Activated CD8-positive, alpha-beta T cell treated with anti-CD3 and anti-CD28 coated beads for 36 hours (primary cell): ENCODE data around the gene FBXO34. TPM values are rescaled to one million over a fixed set of nuclear protein-coding genes. Genes with fewer than 3 reads are reported as not detected.

Experiments
- ATAC-seq: fragments of 200-7000 bp; cut with Tn5 transposase; one replicate; pipeline ENCODE4 v1.10.0; 2021; ENCODE audit warnings: mild to moderate bottlenecking, moderate library complexity
- CTCF ChIA-PET: fragments of 350-600 bp; sonication (Branson Sonifier 250); formaldehyde crosslinking; loops from one replicate; lab custom pipeline; 2021; ENCODE audit warnings: antibody characterized with exemption; lab: Charles Lee
- POLR2A ChIA-PET: fragments of 350-600 bp; sonication (Branson Sonifier 250); formaldehyde crosslinking; loops from one replicate; lab custom pipeline; 2021; ENCODE audit warnings: antibody characterized with exemption; lab: Charles Lee
- DNase-seq: peaks from one replicate; pipeline ENCODE4 v3.0.0-alpha.2; 2020
- H3K27ac Mint-ChIP-seq: one replicate; pipeline ENCODE4 v1.8.0; 2021; ENCODE audit warnings: mild to moderate bottlenecking, mixed read lengths
- H3K27me3 Mint-ChIP-seq: one replicate; pipeline ENCODE4 v1.8.0; 2021; ENCODE audit warnings: mixed read lengths
- H3K36me3 Mint-ChIP-seq: one replicate; pipeline ENCODE4 v1.8.0; 2021; ENCODE audit warnings: low read depth, mixed read lengths
- H3K4me1 Mint-ChIP-seq: one replicate; pipeline ENCODE4 v1.8.0; 2021; ENCODE audit warnings: low read depth, mixed read lengths
- H3K4me3 Mint-ChIP-seq: one replicate; pipeline ENCODE4 v1.8.0; 2021; ENCODE audit warnings: mild to moderate bottlenecking, moderate library complexity, mixed read lengths
- H3K9me3 Mint-ChIP-seq: one replicate; pipeline ENCODE4 v1.8.0; 2021; ENCODE audit warnings: mixed read lengths
- CTCF ChIP-seq: fragments of 200-600 bp; IDR thresholded peaks from one replicate; pipeline ENCODE4 v1.8.0; 2022; ENCODE audit warnings: antibody characterized with exemption, mild to moderate bottlenecking
- intact Hi-C: fragments of 100-400 bp; cut with micrococcal nuclease; formaldehyde crosslinking; loops from one replicate; pipeline ENCODE4 v1.10.0; 2022
- total RNA-seq, 2 experiments: library from RNA; stranded (reverse); gene quantifications; one replicate each; pipeline ENCODE4 v1.2.3, GENCODE V29; 2021

Gene FBXO34
- total RNA-seq, 2 experiments from 2014 or later, result 17.7 to 20.0 TPM

DNA sequence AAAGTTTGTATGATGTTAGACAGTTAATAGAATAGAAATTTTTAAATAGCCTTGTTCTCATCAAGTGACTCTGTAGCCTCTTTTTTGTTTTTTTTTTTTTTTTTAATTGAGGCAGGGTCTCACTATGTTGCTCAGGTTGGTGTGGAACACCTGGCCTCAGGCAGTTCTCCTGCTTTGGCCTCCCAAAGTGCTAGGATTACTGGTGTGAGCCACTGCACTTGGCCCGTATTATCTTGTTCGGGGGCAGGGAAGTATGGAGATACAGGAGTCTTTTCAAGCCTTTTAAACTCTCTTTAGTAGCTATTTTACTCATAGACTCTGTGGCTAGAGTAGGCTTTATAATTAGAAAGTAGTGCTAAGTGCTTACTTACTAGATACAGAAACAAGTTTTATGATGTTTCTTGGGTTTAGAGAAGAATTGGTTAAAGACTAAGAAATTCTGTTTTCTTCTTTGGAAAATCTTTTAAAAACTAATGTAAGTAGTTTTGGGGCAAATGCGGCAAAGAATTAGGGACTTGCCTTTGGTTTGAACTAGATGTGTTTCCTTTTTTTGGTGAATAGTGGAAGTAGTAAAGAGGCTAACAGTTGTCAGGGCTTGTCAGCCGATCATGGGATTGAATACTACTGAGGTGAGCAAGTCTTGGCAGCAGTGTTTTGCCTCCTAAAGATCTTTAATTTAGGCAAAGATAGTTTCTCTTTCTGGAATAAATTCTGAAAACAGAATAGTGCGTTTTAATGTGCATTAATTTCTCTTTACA is 31.3 kb downstream of the FBXO34 start:
- TF ChIP-seq CTCF, result no peak
- ATAC-seq, result no peak
- H3K4me3 Mint-ChIP-seq, result no peak overlapping the region
- H3K9me3 Mint-ChIP-seq, result no peaks in the 10 kb centered on the region
- intact Hi-C loops, result no loop called here
- DNase-seq, result no peak
- CTCF ChIA-PET, result interaction anchor here (1.2 to 2.0 kb wide), 4 partner anchors 29 to 144 kb away, joined by 3 to 6 read pairs (median 4); no protein-coding TSS in a partner anchor
- POLR2A ChIA-PET, result no interaction called here
- H3K27me3 Mint-ChIP-seq, result no peaks in the 10 kb centered on the region
- peaks cover 15% of the 10 kb centered on the region for H3K36me3 Mint-ChIP-seq
- peaks cover 55% of the 10 kb centered on the region for H3K4me1 Mint-ChIP-seq
- H3K27ac Mint-ChIP-seq, result peak overlapping the region; percentile 52

- H3K4me1 Mint-ChIP-seq, result peaks cover 54% of the 10 kb centered on the region
- no peak overlapping the region for H3K4me3 Mint-ChIP-seq
- ATAC-seq (no peak), DNase-seq (no peak)
- TF ChIP-seq CTCF, result no peak
- H3K27me3 Mint-ChIP-seq, result no peaks in the 10 kb centered on the region
- peaks cover 12% of the 10 kb centered on the region for H3K36me3 Mint-ChIP-seq
- intact Hi-C loops, result no loop called here
- no peaks in the 10 kb centered on the region for H3K9me3 Mint-ChIP-seq
- ChIA-PET POLR2A (no interaction called here), CTCF (interaction anchor here (1.2 to 2.0 kb wide), 4 partner anchors 30 to 143 kb away, joined by 3 to 6 read pairs (median 4); no protein-coding TSS in a partner anchor)
- H3K27ac Mint-ChIP-seq, result no peak overlapping the region
Measured at GRCh38 chr14:55303125-55303499, 31.9 kb downstream of the FBXO34 start.

- H3K9me3 Mint-ChIP-seq, result no peaks in the 10 kb centered on the region
- peaks cover 9% of the 10 kb centered on the region for H3K36me3 Mint-ChIP-seq
- peaks cover 52% of the 10 kb centered on the region for H3K4me1 Mint-ChIP-seq
- no peaks in the 10 kb centered on the region for H3K27me3 Mint-ChIP-seq
- ChIA-PET POLR2A (interaction anchor here (0.6 to 0.8 kb wide), 3 partner anchors 11 to 43 kb away, joined by 4 to 5 read pairs (median 4); no protein-coding TSS in a partner anchor), CTCF (interaction anchor here (0.5 to 2.0 kb wide), 4 partner anchors 15 to 143 kb away, joined by 3 to 6 read pairs (median 4); no protein-coding TSS in a partner anchor)
- no peak overlapping the region for H3K27ac Mint-ChIP-seq
- ATAC-seq (no peak), DNase-seq (no peak)
- no peak overlapping the region for H3K4me3 Mint-ChIP-seq
- intact Hi-C loops, result no loop called here
- no peak for TF ChIP-seq CTCF
Measured at GRCh38 chr14:55303691-55304145, 32.5 kb downstream of the FBXO34 start.

DNA sequence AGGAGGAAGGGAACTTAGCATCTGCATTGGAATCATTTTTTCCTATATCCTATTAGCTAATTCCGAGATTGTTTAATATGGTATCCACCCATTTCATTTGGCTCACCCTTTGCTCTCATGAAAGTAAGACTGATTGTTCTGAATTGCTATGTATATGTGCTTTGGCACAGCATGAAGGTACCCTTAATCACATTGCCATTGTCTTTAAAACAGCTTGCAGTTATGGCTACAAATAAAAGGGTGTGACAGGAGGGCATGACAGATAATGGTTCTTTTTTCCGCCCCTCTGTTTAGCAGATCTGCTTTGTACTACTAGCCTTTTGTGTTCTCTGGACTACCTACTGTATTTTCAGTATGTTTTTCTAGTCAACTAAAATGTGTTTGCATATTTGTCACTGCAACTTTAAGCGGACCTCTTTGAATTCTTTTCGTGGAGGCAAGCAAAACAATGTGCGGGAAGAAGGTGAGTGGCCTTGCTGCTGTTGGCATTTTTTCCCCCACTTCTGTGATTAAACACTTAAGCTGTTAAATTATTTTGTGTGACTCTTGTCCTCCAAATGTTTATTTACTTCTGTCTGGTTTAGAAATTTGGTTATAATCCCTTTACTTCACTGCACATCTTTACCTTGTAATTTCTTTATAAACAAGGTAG is 35.8 kb downstream of the FBXO34 start:
- TF ChIP-seq CTCF, result no peak
- ChIA-PET POLR2A (no interaction called here), CTCF (no interaction called here)
- H3K27ac Mint-ChIP-seq, result no peak overlapping the region
- H3K9me3 Mint-ChIP-seq, result peaks cover 8% of the 10 kb centered on the region
- no peak overlapping the region for H3K4me3 Mint-ChIP-seq
- H3K4me1 Mint-ChIP-seq, result peaks cover 34% of the 10 kb centered on the region
- intact Hi-C loops, result no loop called here
- ATAC-seq (no peak), DNase-seq (no peak)
- peaks cover 22% of the 10 kb centered on the region for H3K36me3 Mint-ChIP-seq
- H3K27me3 Mint-ChIP-seq, result no peaks in the 10 kb centered on the region
